Vagina (tissue), 2 donors: ENCODE data around the gene LMTK3. TPM values are rescaled to one million over a fixed set of nuclear protein-coding genes. Genes with fewer than 3 reads are reported as not detected.

ENCODE experiments used
- DNase-seq, 2 donors: peaks; one replicate each; pipeline ENCODE4 v3.0.0-alpha.2; 2017; ENCODE audit errors: extremely low spot score in 2 of 2
- H3K27ac ChIP-seq: fragments of 200-600 bp; sonication (generic); one replicate; pipeline ENCODE4 v1.5.1; 2019
- H3K27me3 ChIP-seq: fragments of 200-600 bp; sonication (generic); one replicate; pipeline ENCODE4 v1.5.1; 2019
- H3K36me3 ChIP-seq, 2 donors: fragments of 200-600 bp; sonication (generic); one replicate each; pipeline ENCODE4 v1.5.1; 2017 to 2019
- H3K4me1 ChIP-seq: fragments of 200-600 bp; sonication (generic); one replicate; pipeline ENCODE4 v1.5.1; 2019
- H3K4me3 ChIP-seq, 2 donors: fragments of 200-600 bp; sonication (generic); 1 replicate in 1 of 2; 2 replicates in 1 of 2; pipeline ENCODE4 v1.5.1; 2016 to 2019
- H3K9me3 ChIP-seq: fragments of 200-600 bp; sonication (generic); one replicate; pipeline ENCODE4 v1.5.1; 2019
- CTCF ChIP-seq, 3 experiments: fragments of 450-650 bp in 2 of 3; fragments of 200-600 bp in 1 of 3; sonication (generic) in 1 of 3; IDR thresholded peaks; one replicate each; pipeline ENCODE4 v1.5.1; 2017 to 2019; ENCODE audit warnings: antibody characterized with exemption in 3 of 3, mild to moderate bottlenecking in 2 of 3, moderate library complexity in 2 of 3
- POLR2A ChIP-seq, 2 donors: fragments of 450-650 bp; IDR thresholded peaks; one replicate each; pipeline ENCODE4 v1.6.1; 2017; ENCODE audit warnings: antibody characterized with exemption in 2 of 2, mild to moderate bottlenecking in 2 of 2, moderate library complexity in 2 of 2
- POLR2AphosphoS5 ChIP-seq, 2 donors: sonication (generic); formaldehyde crosslinking; IDR thresholded peaks; one replicate each; pipeline ENCODE4 v1.9.0; 2017; ENCODE audit warnings: antibody characterized with exemption in 2 of 2, mild to moderate bottlenecking in 2 of 2, low read depth in 1 of 2; ENCODE audit not compliant: insufficient read depth in 1 of 2
- intact Hi-C: fragments of 100-400 bp; cut with DNase I; formaldehyde crosslinking; loops from one replicate; pipeline ENCODE4 v1.15.1; 2023
- total RNA-seq: library from RNA; depleted of rRNA; stranded (reverse); fragments of >200 nt; gene quantifications from one replicate; pipeline ENCODE4 v1.2.3, GENCODE V29; 2016

The LMTK3 gene
- total RNA-seq, 1 donor from 2014 or later: 1.7 TPM

- Histone ChIP-seq H3K36me3 (no peaks in the 10 kb centered on the region), H3K27me3 (no peaks in the 10 kb centered on the region), H3K4me1 (peaks cover 26% of the 10 kb centered on the region), H3K9me3 (no peaks in the 10 kb centered on the region), H3K27ac (no peak overlapping the region), H3K4me3 (no peak overlapping the region)
- intact Hi-C loops: no loop called here
- TF ChIP-seq POLR2AphosphoS5 (IDR thresholded peaks at IDR 0.05; ENCODE audit: insufficient read depth in 1 of 2, low read depth in 1 of 2) (no peak), POLR2A (IDR thresholded peaks at IDR 0.05) (no peak), CTCF (IDR thresholded peaks at IDR 0.05) (no peak)
- no peak for DNase-seq
Measured at GRCh38 chr19:48484247-48484893, 27.3 kb downstream of the LMTK3 start.

- no peak for TF ChIP-seq POLR2A (IDR thresholded peaks at IDR 0.05)
- no peak for TF ChIP-seq POLR2AphosphoS5 (IDR thresholded peaks at IDR 0.05; ENCODE audit: insufficient read depth in 1 of 2, low read depth in 1 of 2)
- DNase-seq: no peak
- Histone ChIP-seq H3K36me3 (peaks cover 0 to 8% of the 10 kb centered on the region in 2 donors), H3K9me3 (no peaks in the 10 kb centered on the region), H3K27me3 (no peaks in the 10 kb centered on the region), H3K4me3 (no peak overlapping the region), H3K4me1 (peaks cover 23% of the 10 kb centered on the region), H3K27ac (no peak overlapping the region)
- intact Hi-C loops: no loop called here
Measured at GRCh38 chr19:48483301-48483700, 28.3 kb downstream of the LMTK3 start.

GRCh38 chr19:48481846-48482639, 29.6 kb downstream of the LMTK3 start:
- Histone ChIP-seq H3K4me3 (no peak overlapping the region), H3K27ac (no peak overlapping the region), H3K27me3 (no peaks in the 10 kb centered on the region), H3K4me1 (peaks cover 16% of the 10 kb centered on the region), H3K36me3 (peaks cover 0 to 19% of the 10 kb centered on the region in 2 donors), H3K9me3 (no peaks in the 10 kb centered on the region)
- no peak for DNase-seq
- TF ChIP-seq POLR2AphosphoS5 (IDR thresholded peaks at IDR 0.05; ENCODE audit: insufficient read depth in 1 of 2, low read depth in 1 of 2): no peak
- TF ChIP-seq CTCF (IDR thresholded peaks at IDR 0.05): no peak
- no peak for TF ChIP-seq POLR2A (IDR thresholded peaks at IDR 0.05)
- intact Hi-C loops: no loop called here

GRCh38 chr19:48480558-48481500, 30.8 kb downstream of the LMTK3 start:
- H3K36me3 ChIP-seq: peaks cover 0 to 31% of the 10 kb centered on the region in 2 donors
- TF ChIP-seq POLR2AphosphoS5 (IDR thresholded peaks at IDR 0.05; ENCODE audit: insufficient read depth in 1 of 2, low read depth in 1 of 2) (peak in 1 of 2 donors; percentile 61), POLR2A (IDR thresholded peaks at IDR 0.05) (no peak)
- intact Hi-C loops: no loop called here

GRCh38 chr19:48480183-48480557, 31.5 kb downstream of the LMTK3 start:
- H3K9me3 ChIP-seq: no peaks in the 10 kb centered on the region
- TF ChIP-seq CTCF (IDR thresholded peaks at IDR 0.05) (no peak), POLR2AphosphoS5 (IDR thresholded peaks at IDR 0.05; ENCODE audit: insufficient read depth in 1 of 2, low read depth in 1 of 2) (peak in 1 of 2 donors; percentile 72)
- peaks cover 16% of the 10 kb centered on the region for H3K4me1 ChIP-seq
- no peaks in the 10 kb centered on the region for H3K27me3 ChIP-seq
- peaks cover 0 to 38% of the 10 kb centered on the region in 2 donors for H3K36me3 ChIP-seq
- peak overlapping the region; percentile 51 to 55 for H3K4me3 ChIP-seq
- H3K27ac ChIP-seq: peak overlapping the region; percentile 84
- intact Hi-C loops: no loop called here
- DNase-seq: no peak

More at GRCh38 chr19:48480558-48481500, 30.8 kb downstream of the LMTK3 start:
- Histone ChIP-seq H3K27me3 (no peaks in the 10 kb centered on the region), H3K9me3 (no peaks in the 10 kb centered on the region), H3K4me1 (peaks cover 16% of the 10 kb centered on the region), H3K27ac (peak overlapping the region; percentile 84), H3K4me3 (peak overlapping the region; percentile 51 to 55)
- DNase-seq: no peak
